ENCODE data around the gene ZFP69B.

ZFP69B gene

DNA sequence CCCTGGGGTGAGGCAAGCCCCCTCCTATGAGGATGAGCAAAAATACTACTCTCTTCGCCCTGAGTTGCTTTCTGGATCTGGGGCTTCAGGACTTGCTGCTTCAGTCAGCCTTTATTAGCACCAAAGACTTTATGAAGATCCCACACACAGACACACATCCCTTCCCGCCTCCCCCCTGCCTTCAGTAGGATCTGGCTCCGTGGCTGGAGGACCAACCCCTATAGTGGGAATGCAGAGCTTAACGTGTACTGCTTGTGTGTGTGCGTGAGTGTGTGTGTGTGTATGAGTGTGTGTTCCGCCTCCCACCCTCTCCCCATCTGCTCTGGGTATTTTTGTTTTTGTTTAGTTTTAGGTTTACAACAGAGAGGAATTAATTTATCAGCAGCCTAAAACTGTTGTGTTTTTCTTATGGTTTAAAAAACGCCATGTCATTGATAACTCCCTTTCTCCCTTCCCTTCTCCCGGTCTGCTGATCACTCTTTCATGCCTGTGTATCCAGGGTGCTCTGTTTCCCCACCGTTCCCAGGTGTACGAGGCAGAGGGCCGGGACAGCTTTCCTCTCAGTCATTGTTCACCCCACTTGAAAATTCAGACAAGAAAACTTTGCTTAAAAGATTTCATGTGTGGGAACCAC is 27.5 kb upstream of the ZFP69B start:
- H3K36me3 ChIP-seq (ENCODE audit: insufficient read depth): no peaks in the 10 kb centered on the region
- no peak overlapping the region for H3K27ac ChIP-seq
- H3K4me2 ChIP-seq: no peak overlapping the region
- H2AFZ ChIP-seq (ENCODE audit: low read depth): no peak overlapping the region
- H3K4me1 ChIP-seq (ENCODE audit: low read depth, poor library complexity, severe bottlenecking): no peaks in the 10 kb centered on the region
- H3K27me3 ChIP-seq (ENCODE audit: insufficient read depth, low read depth): no peaks in the 10 kb centered on the region
- H4K20me1 ChIP-seq (ENCODE audit: insufficient read depth): no peaks in the 10 kb centered on the region
- no peaks in the 10 kb centered on the region for H3K79me2 ChIP-seq (ENCODE audit: insufficient read depth, low read depth)
- TF ChIP-seq, protein P1, sequence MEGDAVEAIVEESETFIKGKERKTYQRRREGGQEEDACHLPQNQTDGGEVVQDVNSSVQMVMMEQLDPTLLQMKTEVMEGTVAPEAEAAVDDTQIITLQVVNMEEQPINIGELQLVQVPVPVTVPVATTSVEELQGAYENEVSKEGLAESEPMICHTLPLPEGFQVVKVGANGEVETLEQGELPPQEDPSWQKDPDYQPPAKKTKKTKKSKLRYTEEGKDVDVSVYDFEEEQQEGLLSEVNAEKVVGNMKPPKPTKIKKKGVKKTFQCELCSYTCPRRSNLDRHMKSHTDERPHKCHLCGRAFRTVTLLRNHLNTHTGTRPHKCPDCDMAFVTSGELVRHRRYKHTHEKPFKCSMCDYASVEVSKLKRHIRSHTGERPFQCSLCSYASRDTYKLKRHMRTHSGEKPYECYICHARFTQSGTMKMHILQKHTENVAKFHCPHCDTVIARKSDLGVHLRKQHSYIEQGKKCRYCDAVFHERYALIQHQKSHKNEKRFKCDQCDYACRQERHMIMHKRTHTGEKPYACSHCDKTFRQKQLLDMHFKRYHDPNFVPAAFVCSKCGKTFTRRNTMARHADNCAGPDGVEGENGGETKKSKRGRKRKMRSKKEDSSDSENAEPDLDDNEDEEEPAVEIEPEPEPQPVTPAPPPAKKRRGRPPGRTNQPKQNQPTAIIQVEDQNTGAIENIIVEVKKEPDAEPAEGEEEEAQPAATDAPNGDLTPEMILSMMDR (conservative IDR thresholded peaks at IDR 0.05; ENCODE audit: low read depth, low read length): no peak
- H3K4me3 ChIP-seq (IDR thresholded peaks at IDR 0.05; ENCODE audit: insufficient read depth, low read depth, low read length): no peak overlapping the region
- H3K9ac ChIP-seq: no peak overlapping the region

DNA sequence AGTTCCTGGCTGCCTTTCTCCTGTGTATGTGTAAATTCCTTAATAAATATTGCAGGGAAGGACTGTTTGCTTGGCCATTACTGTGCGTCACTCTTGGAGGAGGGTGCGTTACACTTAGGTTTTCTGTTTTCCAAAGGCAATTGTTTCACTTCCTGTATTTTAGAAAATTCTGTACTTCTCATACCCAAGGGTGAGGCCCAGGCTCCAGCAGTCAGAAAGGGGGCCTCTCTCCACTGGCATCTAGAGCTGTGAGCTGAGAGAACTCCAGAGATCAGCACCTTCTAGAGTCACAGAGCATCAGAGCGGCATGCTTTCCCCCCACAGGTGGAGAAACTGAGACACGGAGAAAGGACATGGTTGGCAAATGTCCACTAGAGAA is 27.0 kb upstream of the ZFP69B start:
- no peak overlapping the region for H3K27ac ChIP-seq
- TF ChIP-seq, protein P1 (conservative IDR thresholded peaks at IDR 0.05; ENCODE audit: low read depth, low read length): no peak
- H3K4me2 ChIP-seq: no peak overlapping the region
- H3K36me3 ChIP-seq (ENCODE audit: insufficient read depth): no peaks in the 10 kb centered on the region
- H3K27me3 ChIP-seq (ENCODE audit: insufficient read depth, low read depth): no peaks in the 10 kb centered on the region
- no peak overlapping the region for H3K4me3 ChIP-seq (IDR thresholded peaks at IDR 0.05; ENCODE audit: insufficient read depth, low read depth, low read length)
- H3K4me1 ChIP-seq (ENCODE audit: low read depth, poor library complexity, severe bottlenecking): no peaks in the 10 kb centered on the region
- no peak overlapping the region for H2AFZ ChIP-seq (ENCODE audit: low read depth)
- H4K20me1 ChIP-seq (ENCODE audit: insufficient read depth): no peaks in the 10 kb centered on the region
- no peaks in the 10 kb centered on the region for H3K79me2 ChIP-seq (ENCODE audit: insufficient read depth, low read depth)
- no peak overlapping the region for H3K9ac ChIP-seq

DNA sequence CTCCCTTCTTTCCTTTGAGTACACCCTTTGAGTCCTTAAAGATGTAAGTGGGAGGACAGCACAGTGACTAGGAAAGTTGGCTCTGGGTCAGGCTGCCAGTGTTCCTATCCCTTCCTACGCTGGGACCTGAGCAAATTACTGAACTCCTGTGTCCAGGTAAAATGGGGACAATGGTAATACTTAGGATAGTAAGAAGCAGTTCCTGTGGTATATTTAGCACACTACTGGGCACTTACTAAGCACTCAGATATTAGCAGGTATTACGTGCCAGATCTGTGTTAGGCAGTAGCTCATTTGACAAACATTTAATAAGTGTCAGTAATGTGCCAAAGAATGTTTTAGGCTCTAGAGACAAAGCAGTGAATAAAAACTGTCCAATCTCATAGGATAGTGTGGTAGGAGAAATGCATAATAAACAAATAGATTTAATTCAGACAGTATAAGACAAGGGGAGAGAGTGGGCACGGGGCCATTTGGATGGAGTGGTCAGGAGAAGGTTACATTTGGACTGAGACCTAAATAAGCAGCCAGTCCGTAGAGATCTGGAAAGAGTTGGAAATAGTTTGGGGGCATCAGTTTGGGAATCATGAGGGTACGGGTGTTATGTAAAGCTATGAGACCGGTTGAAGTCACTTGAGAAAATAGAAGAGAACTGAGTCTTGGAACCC is 26.2 kb upstream of the ZFP69B start:
- H3K79me2 ChIP-seq (ENCODE audit: insufficient read depth, low read depth): no peaks in the 10 kb centered on the region
- no peaks in the 10 kb centered on the region for H3K4me1 ChIP-seq (ENCODE audit: low read depth, poor library complexity, severe bottlenecking)
- H2AFZ ChIP-seq (ENCODE audit: low read depth): no peak overlapping the region
- no peak overlapping the region for H3K4me2 ChIP-seq
- H3K27ac ChIP-seq: no peak overlapping the region
- no peaks in the 10 kb centered on the region for H4K20me1 ChIP-seq (ENCODE audit: insufficient read depth)
- no peak overlapping the region for H3K4me3 ChIP-seq (IDR thresholded peaks at IDR 0.05; ENCODE audit: insufficient read depth, low read depth, low read length)
- no peaks in the 10 kb centered on the region for H3K27me3 ChIP-seq (ENCODE audit: insufficient read depth, low read depth)
- H3K36me3 ChIP-seq (ENCODE audit: insufficient read depth): no peaks in the 10 kb centered on the region
- no peak overlapping the region for H3K9ac ChIP-seq
- TF ChIP-seq, protein P1 (conservative IDR thresholded peaks at IDR 0.05; ENCODE audit: low read depth, low read length): no peak

DNA sequence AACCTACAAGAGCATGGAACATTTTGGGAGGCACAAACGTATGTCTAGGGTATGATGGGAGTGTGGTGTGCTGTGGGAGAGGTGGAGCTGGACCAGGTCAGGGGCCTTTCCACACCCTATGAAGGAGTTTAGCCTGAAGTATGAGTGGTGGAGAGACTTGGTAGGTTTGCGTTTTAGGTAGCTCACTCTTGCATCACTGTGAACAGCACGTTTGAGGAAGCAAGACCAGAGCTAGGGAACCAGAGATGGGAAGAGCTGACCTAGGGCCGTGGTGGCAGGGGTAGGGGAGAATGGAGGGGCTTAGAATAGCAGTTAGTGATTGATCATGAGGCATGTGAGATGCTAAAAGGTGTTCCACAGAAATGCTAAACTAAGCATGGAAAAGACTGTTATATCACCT is 25.1 kb upstream of the ZFP69B start:
- H3K4me1 ChIP-seq (ENCODE audit: low read depth, poor library complexity, severe bottlenecking): no peaks in the 10 kb centered on the region
- no peak overlapping the region for H3K9ac ChIP-seq
- no peak overlapping the region for H3K27ac ChIP-seq
- no peak overlapping the region for H3K4me3 ChIP-seq (IDR thresholded peaks at IDR 0.05; ENCODE audit: insufficient read depth, low read depth, low read length)
- no peaks in the 10 kb centered on the region for H3K36me3 ChIP-seq (ENCODE audit: insufficient read depth)
- no peak overlapping the region for H2AFZ ChIP-seq (ENCODE audit: low read depth)
- H3K79me2 ChIP-seq (ENCODE audit: insufficient read depth, low read depth): no peaks in the 10 kb centered on the region
- no peak overlapping the region for H3K4me2 ChIP-seq
- no peaks in the 10 kb centered on the region for H3K27me3 ChIP-seq (ENCODE audit: insufficient read depth, low read depth)
- TF ChIP-seq, protein P1 (conservative IDR thresholded peaks at IDR 0.05; ENCODE audit: low read depth, low read length): no peak
- H4K20me1 ChIP-seq (ENCODE audit: insufficient read depth): no peaks in the 10 kb centered on the region

All from KMS-11 (cell line).